H9 (cell line): Measurements from ENCODE around the gene ARL4C. TPM values are rescaled to one million over a fixed set of nuclear protein-coding genes. Genes with fewer than 3 reads are reported as not detected.

Experiments used
- DNase-seq: peaks from one replicate; pipeline ENCODE4 v3.0.0-alpha.2; 2017
- H2AFZ ChIP-seq: one replicate; pipeline ENCODE4 v1.6.1; 2013; ENCODE audit warnings: mild to moderate bottlenecking, low read length, control low read depth, moderate library complexity
- H2AK5ac ChIP-seq: 2 replicates; pipeline ENCODE4 v1.6.1; 2013; ENCODE audit warnings: low read length, control low read depth, mixed read lengths; ENCODE audit not compliant: insufficient read length
- H2BK120ac ChIP-seq: one replicate; pipeline ENCODE4 v1.6.1; 2013; ENCODE audit warnings: low read depth, mild to moderate bottlenecking, low read length, control low read depth, inconsistent platforms; ENCODE audit not compliant: poor library complexity, severe bottlenecking
- H2BK12ac ChIP-seq: 2 replicates; pipeline ENCODE4 v1.6.1; 2013; ENCODE audit warnings: low read length, control low read depth, mixed read lengths, low read depth; ENCODE audit not compliant: insufficient read length
- H2BK15ac ChIP-seq: 2 replicates; pipeline ENCODE4 v1.6.1; 2013; ENCODE audit warnings: low read depth, low read length, control low read depth
- H2BK20ac ChIP-seq: one replicate; pipeline ENCODE4 v1.6.1; 2013; ENCODE audit warnings: low read depth, mild to moderate bottlenecking, low read length, control low read depth, inconsistent platforms; ENCODE audit not compliant: poor library complexity, severe bottlenecking
- H2BK5ac ChIP-seq: 2 replicates; pipeline ENCODE4 v1.6.1; 2013; ENCODE audit warnings: low read length, control low read depth, mixed read lengths; ENCODE audit not compliant: insufficient read length
- H3K14ac ChIP-seq: 2 replicates; pipeline ENCODE4 v1.6.1; 2013; ENCODE audit warnings: low read length, control low read depth; ENCODE audit not compliant: insufficient read depth
- H3K18ac ChIP-seq: 2 replicates; pipeline ENCODE4 v1.6.1; 2013; ENCODE audit warnings: low read depth, mild to moderate bottlenecking, mixed read lengths, low read length, control low read depth; ENCODE audit not compliant: insufficient read length
- H3K23ac ChIP-seq: 2 replicates; pipeline ENCODE4 v1.6.1; 2013; ENCODE audit warnings: low read length, control low read depth, mixed read lengths, low read depth; ENCODE audit not compliant: insufficient read length
- H3K23me2 ChIP-seq: 2 replicates; pipeline ENCODE4 v1.6.1; 2013; ENCODE audit warnings: low read depth, mild to moderate bottlenecking, mixed read lengths, low read length, control low read depth; ENCODE audit not compliant: insufficient read length, poor library complexity, severe bottlenecking
- H3K27ac ChIP-seq: 2 replicates; pipeline ENCODE4 v1.5.1; 2013; ENCODE audit warnings: low read length, control low read depth, mixed read lengths, low read depth; ENCODE audit not compliant: insufficient read length
- H3K27me3 ChIP-seq: 2 replicates; pipeline ENCODE4 v1.6.1; 2013; ENCODE audit warnings: low read length, control low read depth, inconsistent platforms; ENCODE audit not compliant: insufficient read depth
- H3K4ac ChIP-seq: 2 replicates; pipeline ENCODE4 v1.6.1; 2013; ENCODE audit warnings: low read depth, mild to moderate bottlenecking, control low read depth, inconsistent platforms, low read length, moderate library complexity
- H3K4me1 ChIP-seq: 2 replicates; pipeline ENCODE4 v1.6.1; 2013; ENCODE audit warnings: low read length, control low read depth, inconsistent platforms; ENCODE audit not compliant: insufficient read depth
- H3K4me2 ChIP-seq: 2 replicates; pipeline ENCODE4 v1.6.1; 2013; ENCODE audit warnings: low read length, control low read depth, mixed read lengths; ENCODE audit not compliant: insufficient read length, insufficient read depth
- H3K56ac ChIP-seq: 2 replicates; pipeline ENCODE4 v1.6.1; 2013; ENCODE audit warnings: low read depth, mild to moderate bottlenecking, mixed read lengths, low read length, control low read depth; ENCODE audit not compliant: insufficient read length
- H3K79me1 ChIP-seq: 2 replicates; pipeline ENCODE4 v1.6.1; 2013; ENCODE audit warnings: low read depth, mild to moderate bottlenecking, moderate library complexity, low read length, control low read depth, inconsistent platforms; ENCODE audit not compliant: insufficient read depth, poor library complexity, severe bottlenecking
- H3K79me2 ChIP-seq: 2 replicates; pipeline ENCODE4 v1.6.1; 2013; ENCODE audit warnings: low read length, control low read depth, inconsistent platforms; ENCODE audit not compliant: insufficient read depth
- H3K9ac ChIP-seq: 2 replicates; pipeline ENCODE4 v1.6.1; 2013; ENCODE audit warnings: low read length, control low read depth, mixed read lengths; ENCODE audit not compliant: insufficient read length; ENCODE audit errors: extremely low read depth
- H3K9me3 ChIP-seq: one replicate; pipeline ENCODE4 v1.6.1; 2013; ENCODE audit warnings: low read depth, low read length, inconsistent platforms; ENCODE audit not compliant: control insufficient read depth
- H3T11ph ChIP-seq: one replicate; pipeline ENCODE4 v1.6.1; 2013; ENCODE audit warnings: mild to moderate bottlenecking, low read length, control low read depth, inconsistent platforms
- H4K20me1 ChIP-seq: one replicate; pipeline ENCODE4 v1.6.1; 2013; ENCODE audit not compliant: control insufficient read depth, insufficient read length, insufficient read depth
- H4K5ac ChIP-seq: 2 replicates; pipeline ENCODE4 v1.6.1; 2013; ENCODE audit warnings: low read depth, mild to moderate bottlenecking, mixed read lengths, low read length, control low read depth; ENCODE audit not compliant: insufficient read length
- H4K8ac ChIP-seq: replicated peaks from 2 replicates; pipeline ENCODE4 v1.6.1; 2013; ENCODE audit warnings: low read length, control low read depth, mixed read lengths, low read depth; ENCODE audit not compliant: insufficient read length
- H4K91ac ChIP-seq: 2 replicates; pipeline ENCODE4 v1.6.1; 2013; ENCODE audit warnings: low read depth, mild to moderate bottlenecking, moderate library complexity, mixed read lengths, low read length, control low read depth; ENCODE audit not compliant: insufficient read length
- H3K27ac Mint-ChIP-seq, 3 experiments: 2 replicates in 2 of 3; 3 replicates in 1 of 3; pipeline ENCODE4 v1.8.0; 2020 to 2021; ENCODE audit warnings: mixed read lengths in 3 of 3, mild to moderate bottlenecking in 1 of 3, moderate library complexity in 1 of 3
- H3K27me3 Mint-ChIP-seq: 2 replicates; pipeline ENCODE4 v1.8.0; 2021; ENCODE audit warnings: low read depth, mild to moderate bottlenecking, moderate library complexity, mixed read lengths
- H3K36me3 Mint-ChIP-seq, 3 experiments: 2 replicates in 2 of 3; 3 replicates in 1 of 3; pipeline ENCODE4 v1.8.0; 2020 to 2021; ENCODE audit warnings: low read depth in 3 of 3, mixed read lengths in 3 of 3; ENCODE audit not compliant: insufficient read depth in 1 of 3
- H3K4me1 Mint-ChIP-seq, 2 experiments: 2 replicates each; pipeline ENCODE4 v1.8.0; 2020; ENCODE audit warnings: mixed read lengths in 2 of 2
- H3K4me3 Mint-ChIP-seq, 2 experiments: 2 replicates in 1 of 2; 3 replicates in 1 of 2; pipeline ENCODE4 v1.8.0; 2020 to 2021; ENCODE audit warnings: mild to moderate bottlenecking in 2 of 2, mixed read lengths in 2 of 2, moderate library complexity in 1 of 2
- H3K9me3 Mint-ChIP-seq, 2 experiments: 2 replicates in 1 of 2; 3 replicates in 1 of 2; pipeline ENCODE4 v1.8.0; 2020; ENCODE audit warnings: mild to moderate bottlenecking in 2 of 2, mixed read lengths in 2 of 2, moderate library complexity in 1 of 2
- WGBS: extraction: QIAGEN DNeasy Blood & Tissue Kit; methylation state at CpG from one replicate; pipeline ENCODE4 v1.1.7; 2013; ENCODE audit warnings: missing lambda C conversion rate, low lambda C conversion rate, mixed read lengths; ENCODE audit not compliant: insufficient read length; ENCODE audit errors: extremely low coverage; 5-methylcytosine and 5-hydroxymethylcytosine counted together
- total RNA-seq: library from RNA; stranded (reverse); gene quantifications from 2 replicates; pipeline ENCODE4 v1.2.1, GENCODE V29; 2021
- TF ChIP-seq, protein P1 (sequence below): fragments of 200-600 bp; sonication (generic); conservative IDR thresholded peaks from 3 replicates; pipeline ENCODE4 v1.8.0; 2021; ENCODE audit warnings: antibody characterized with exemption, mild to moderate bottlenecking

Gene ARL4C
- total RNA-seq, 1 experiment from 2014 or later, result 12.0 TPM

DNA sequence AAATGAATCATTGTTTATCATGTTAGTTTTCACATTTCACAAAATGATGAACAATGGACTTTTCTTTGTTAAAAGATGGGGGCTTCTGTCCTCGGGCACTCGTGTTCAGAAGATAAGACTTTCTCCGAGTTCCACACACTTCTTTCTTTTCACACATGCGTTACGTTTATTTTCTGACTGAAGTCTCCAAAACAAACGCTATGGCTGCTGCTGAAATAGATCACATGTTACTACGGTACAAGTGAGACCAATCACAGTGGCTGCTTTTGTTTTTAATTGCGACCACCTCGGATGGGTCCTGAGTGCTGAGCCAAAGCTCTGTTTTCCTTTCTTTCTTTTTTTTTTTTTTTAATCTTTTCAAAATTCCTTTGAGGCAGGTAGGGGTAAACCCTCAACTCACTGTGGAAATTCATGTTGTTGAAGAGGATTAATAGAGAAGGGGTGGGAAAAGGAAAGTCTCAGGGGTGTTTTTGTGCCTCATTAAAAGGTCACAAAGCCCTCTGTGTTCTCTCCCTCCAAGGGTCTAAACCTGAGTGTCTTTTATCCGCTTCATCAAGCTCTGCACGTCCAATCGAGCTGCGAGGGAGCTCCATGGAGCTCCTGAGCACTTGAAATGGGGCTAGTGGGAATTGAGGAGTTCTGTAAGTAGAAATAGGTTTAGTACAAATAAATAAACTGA lies 48.2 kb downstream of the ARL4C start:
- no peak overlapping the region for H4K5ac ChIP-seq
- H2BK15ac ChIP-seq, result no peak overlapping the region
- H2AK5ac ChIP-seq, result no peak overlapping the region
- no peaks in the 10 kb centered on the region for H3K79me2 ChIP-seq
- H4K91ac ChIP-seq, result no peak overlapping the region
- WGBS, result no CpG with 5 or more reads among the region's 13 CpGs
- H3K18ac ChIP-seq, result no peak overlapping the region
- no peaks in the 10 kb centered on the region for H3K23me2 ChIP-seq
- H3K36me3 Mint-ChIP-seq, result peaks cover 0 to 2% (median under 1%) of the 10 kb centered on the region in 3 experiments; a peak in 3 of 7 replicates
- H3K27ac Mint-ChIP-seq, result peak overlapping the region; percentile 31 to 98 (median 91); a peak in 6 of 7 replicates
- no peak overlapping the region for H3K4me2 ChIP-seq
- H2BK20ac ChIP-seq, result no peak overlapping the region
- no peak overlapping the region for H3K14ac ChIP-seq
- peaks cover 0 to 4% of the 10 kb centered on the region in 2 experiments; a peak in 1 of 5 replicates for H3K9me3 Mint-ChIP-seq
- no peaks in the 10 kb centered on the region for H3K9me3 ChIP-seq
- no peak overlapping the region for H2BK5ac ChIP-seq
- no peak overlapping the region for H3K27ac ChIP-seq
- H3K4ac ChIP-seq, result no peak overlapping the region; the same call in 1 of the 2 replicates
- H3K4me1 ChIP-seq, result peaks cover 6% of the 10 kb centered on the region; the same call in 1 of the 2 replicates
- H3K4me1 Mint-ChIP-seq, result peaks cover 53 to 63% of the 10 kb centered on the region in 2 experiments
- H4K20me1 ChIP-seq, result no peaks in the 10 kb centered on the region
- no peak overlapping the region for H3K56ac ChIP-seq
- TF ChIP-seq, protein P1, sequence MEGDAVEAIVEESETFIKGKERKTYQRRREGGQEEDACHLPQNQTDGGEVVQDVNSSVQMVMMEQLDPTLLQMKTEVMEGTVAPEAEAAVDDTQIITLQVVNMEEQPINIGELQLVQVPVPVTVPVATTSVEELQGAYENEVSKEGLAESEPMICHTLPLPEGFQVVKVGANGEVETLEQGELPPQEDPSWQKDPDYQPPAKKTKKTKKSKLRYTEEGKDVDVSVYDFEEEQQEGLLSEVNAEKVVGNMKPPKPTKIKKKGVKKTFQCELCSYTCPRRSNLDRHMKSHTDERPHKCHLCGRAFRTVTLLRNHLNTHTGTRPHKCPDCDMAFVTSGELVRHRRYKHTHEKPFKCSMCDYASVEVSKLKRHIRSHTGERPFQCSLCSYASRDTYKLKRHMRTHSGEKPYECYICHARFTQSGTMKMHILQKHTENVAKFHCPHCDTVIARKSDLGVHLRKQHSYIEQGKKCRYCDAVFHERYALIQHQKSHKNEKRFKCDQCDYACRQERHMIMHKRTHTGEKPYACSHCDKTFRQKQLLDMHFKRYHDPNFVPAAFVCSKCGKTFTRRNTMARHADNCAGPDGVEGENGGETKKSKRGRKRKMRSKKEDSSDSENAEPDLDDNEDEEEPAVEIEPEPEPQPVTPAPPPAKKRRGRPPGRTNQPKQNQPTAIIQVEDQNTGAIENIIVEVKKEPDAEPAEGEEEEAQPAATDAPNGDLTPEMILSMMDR, result no peak
- H3K9ac ChIP-seq, result no peak overlapping the region
- peak overlapping the region; percentile 5 to 35; a peak in 3 of 5 replicates for H3K4me3 Mint-ChIP-seq
- no peak overlapping the region for H3K23ac ChIP-seq
- no peaks in the 10 kb centered on the region; the same call in 1 of the 2 replicates for H3K27me3 ChIP-seq
- H2BK12ac ChIP-seq, result no peak overlapping the region
- H3K79me1 ChIP-seq, result no peaks in the 10 kb centered on the region
- H3K27me3 Mint-ChIP-seq, result peaks cover 34% of the 10 kb centered on the region
- H3T11ph ChIP-seq, result no peak overlapping the region
- H4K8ac ChIP-seq, result no peak overlapping the region
- H2AFZ ChIP-seq, result no peak overlapping the region
- DNase-seq, result no peak
- H2BK120ac ChIP-seq, result no peak overlapping the region
